HG03354 (cell line): ENCODE measurements around the gene ADGRG4.

Experiments
- ATAC-seq: cut with Tn5 transposase; IDR thresholded peaks from one replicate; pipeline ENCODE4 v1.9.1; 2021; ENCODE audit warnings: mild to moderate bottlenecking; ENCODE audit not compliant: unreplicated experiment, poor library complexity, severe bottlenecking

ADGRG4 gene

GRCh38 chrX:136450050-136450830, 149.5 kb downstream of the ADGRG4 start:
- ATAC-seq, result no peak

- ATAC-seq, result no peak
These were observed 151.9 kb downstream of the ADGRG4 start for GRCh38 chrX:136452614-136453013.

- no peak for ATAC-seq
These were observed 152.4 kb downstream of the ADGRG4 start for GRCh38 chrX:136453114-136453513.

GRCh38 chrX:136453771-136454170, 153.0 kb downstream of the ADGRG4 start:
- no peak for ATAC-seq

- ATAC-seq, result no peak
These were observed 155.4 kb downstream of the ADGRG4 start for GRCh38 chrX:136456133-136456532.

GRCh38 chrX:136457303-136457917, 156.6 kb downstream of the ADGRG4 start:
- ATAC-seq, result no peak

- no peak for ATAC-seq
These were observed 163.8 kb downstream of the ADGRG4 start for GRCh38 chrX:136464589-136464988.
